ENCODE data around the gene DNM1. TPM values are rescaled to one million over a fixed set of nuclear protein-coding genes. Genes with fewer than 3 reads are reported as not detected.

Gene DNM1
- total RNA-seq, 4 donors from 2014 or later = 8.6 to 22.3 (median 14.4) TPM

DNA sequence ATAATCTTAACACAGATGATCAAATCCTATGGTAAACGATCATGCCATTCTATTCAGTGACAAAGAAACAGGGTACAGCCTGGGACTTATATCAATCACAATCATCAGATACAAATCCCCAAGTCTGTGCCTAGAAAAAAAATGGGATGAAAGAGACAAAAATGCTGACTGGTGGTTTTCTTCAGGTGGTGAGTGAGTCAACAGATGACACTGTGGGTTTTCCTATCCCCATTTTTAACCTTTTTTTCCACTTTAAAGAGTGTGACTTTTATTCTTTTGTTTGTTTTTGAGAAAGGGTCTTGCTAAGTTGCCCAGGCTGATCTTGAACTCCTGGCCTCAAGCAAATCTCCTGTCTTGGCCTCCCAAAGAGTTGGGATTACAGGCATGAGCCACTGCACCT, 15.0 kb upstream of the DNM1 start:
- Histone ChIP-seq H3K36me3 (peaks cover 0 to 68% of the 10 kb centered on the region in 2 donors), H3K4me3 (no peak overlapping the region)
- WGBS, 2 donors (ENCODE audit: low coverage in 1 of 2) = 14 to 54% methylated on average over 1 of the region's 1 CpG

GRCh38 chr9:128190013-128190412, 13.2 kb upstream of the DNM1 start:
- ATAC-seq = no peak
- WGBS, 2 donors (ENCODE audit: low coverage in 1 of 2) = 100% methylated on average over 1 of the region's 2 CpGs; no CpG with 5 or more reads in 1 of the 2 donors
- Histone ChIP-seq H3K36me3 (peaks cover 0 to 50% of the 10 kb centered on the region in 2 donors), H3K9me3 (no peaks in the 10 kb centered on the region), H3K27me3 (no peaks in the 10 kb centered on the region), H3K4me3 (peak overlapping the region in 1 of 2 donors; percentile 94), H3K4me1 (peaks cover 0 to 29% (median 9%) of the 10 kb centered on the region in 3 donors), H3K27ac (no peak overlapping the region)
- TF ChIP-seq CTCF (IDR thresholded peaks at IDR 0.05) (no peak), POLR2AphosphoS5 (IDR thresholded peaks at IDR 0.05) (no peak), POLR2A (IDR thresholded peaks at IDR 0.05) (no peak), EP300 (IDR thresholded peaks at IDR 0.05) (no peak)

More for the DNA sequence above, 15.0 kb upstream of the DNM1 start:
- no peaks in the 10 kb centered on the region for H3K9me3 ChIP-seq
- no peak for TF ChIP-seq EP300 (IDR thresholded peaks at IDR 0.05)
- TF ChIP-seq POLR2A (IDR thresholded peaks at IDR 0.05) = no peak
- no peak for TF ChIP-seq CTCF (IDR thresholded peaks at IDR 0.05)
- TF ChIP-seq POLR2AphosphoS5 (IDR thresholded peaks at IDR 0.05) = no peak
- no peaks in the 10 kb centered on the region for H3K27me3 ChIP-seq
- ATAC-seq = no peak
- peaks cover 0 to 28% (median 9%) of the 10 kb centered on the region in 3 donors for H3K4me1 ChIP-seq
- H3K27ac ChIP-seq = no peak overlapping the region

DNA sequence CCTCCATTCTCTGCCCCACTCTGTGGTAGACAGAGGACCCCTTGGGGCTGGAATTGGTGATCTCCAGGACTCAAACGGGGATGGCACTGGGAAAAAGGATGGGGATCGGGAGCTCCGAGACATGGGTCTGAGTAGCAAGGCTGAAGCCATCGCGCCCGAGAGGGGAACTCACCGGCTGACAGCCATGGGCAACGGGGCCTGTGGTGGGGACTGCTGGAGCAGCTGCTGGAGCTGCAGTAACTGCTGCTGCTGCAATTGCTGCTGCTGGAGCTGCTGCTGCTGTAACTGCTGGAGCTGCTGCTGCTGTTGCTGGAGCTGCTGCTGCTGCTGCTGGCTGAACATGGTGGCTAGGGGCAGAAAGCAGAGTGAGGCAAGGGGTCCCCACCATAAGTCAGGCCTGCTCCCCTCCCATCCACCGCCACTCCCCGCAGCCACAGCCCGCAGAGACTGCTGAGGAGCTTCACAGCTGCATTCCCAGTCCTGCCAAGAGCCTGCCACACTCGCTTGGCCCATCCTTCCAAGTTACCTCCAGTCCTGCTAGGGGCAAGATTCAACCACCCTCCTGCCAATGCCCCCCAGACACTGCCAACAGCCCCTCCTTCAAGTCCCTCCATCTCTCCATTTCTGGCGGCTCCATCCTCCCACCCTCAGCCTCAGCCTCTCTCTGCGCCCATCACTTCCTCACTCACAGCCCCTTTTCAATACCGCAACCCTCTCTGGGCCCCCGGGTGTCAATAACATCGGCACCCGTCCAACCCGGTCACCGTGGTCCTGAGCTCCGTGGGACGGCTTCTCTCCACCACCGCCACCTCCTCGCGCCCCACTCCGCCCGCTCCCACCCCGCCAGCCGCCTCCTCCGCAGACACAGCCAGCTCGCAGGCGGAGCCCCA, 12.4 kb upstream of the DNM1 start:
- H3K27ac ChIP-seq = peak overlapping the region; percentile 63 to 95 (median 93)
- H3K4me1 ChIP-seq = peaks cover 0 to 29% (median 9%) of the 10 kb centered on the region in 3 donors
- 0 to 2% methylated on average over 12 to 15 of the region's 32 CpGs for WGBS, 2 donors (ENCODE audit: low coverage in 1 of 2)
- no peaks in the 10 kb centered on the region for H3K9me3 ChIP-seq
- TF ChIP-seq CTCF (IDR thresholded peaks at IDR 0.05) (no peak), EP300 (IDR thresholded peaks at IDR 0.05) (no peak), POLR2A (IDR thresholded peaks at IDR 0.05) (no peak), POLR2AphosphoS5 (IDR thresholded peaks at IDR 0.05) (no peak)
- peak overlapping the region; percentile 75 to 94 for H3K4me3 ChIP-seq
- peak; percentile 32 for ATAC-seq
- no peaks in the 10 kb centered on the region for H3K27me3 ChIP-seq
- peaks cover 0 to 43% of the 10 kb centered on the region in 2 donors for H3K36me3 ChIP-seq

GRCh38 chr9:128191406-128192046, 11.7 kb upstream of the DNM1 start, which contains the start of gene CIZ1:
TSS of gene CIZ1 (minus strand) at chr9:128191572. CDS start at chr9:128190857, 715 bp downstream.
- Histone ChIP-seq H3K27ac (peak within 1 kb of the TSS; percentile 63 to 95 (median 93)), H3K27me3 (no peaks in the 10 kb centered on the region), H3K4me1 (peaks cover 0 to 29% (median 9%) of the 10 kb centered on the region in 3 donors), H3K9me3 (no peaks in the 10 kb centered on the region), H3K36me3 (peaks cover 0 to 35% of the 10 kb centered on the region in 2 donors), H3K4me3 (peak within 1 kb of the TSS; percentile 75 to 94)
- no CpG with 5 or more reads among the region's 71 CpGs for WGBS, 2 donors (ENCODE audit: low coverage in 1 of 2)
- TF ChIP-seq EP300 (IDR thresholded peaks at IDR 0.05) = no peak
- peak; percentile 22 for TF ChIP-seq POLR2AphosphoS5 (IDR thresholded peaks at IDR 0.05)
- TF ChIP-seq CTCF (IDR thresholded peaks at IDR 0.05) = peak in 3 of 4 experiments; percentile 77 to 93 (median 81)
- peak; percentile 74 to 77 for TF ChIP-seq POLR2A (IDR thresholded peaks at IDR 0.05)
- peak; percentile 91 for ATAC-seq
